GM12873 (cell line): Measurements from ENCODE around the gene E4F1.

Experiments
- TF ChIP-seq, protein P1 (sequence below): IDR thresholded peaks from 2 replicates; pipeline ENCODE4 v1.5.1; 2012; ENCODE audit warnings: low read depth, mild to moderate bottlenecking, moderate library complexity, low read length, control low read depth; ENCODE audit not compliant: insufficient read depth; ENCODE audit errors: missing control alignments

The E4F1 gene

DNA sequence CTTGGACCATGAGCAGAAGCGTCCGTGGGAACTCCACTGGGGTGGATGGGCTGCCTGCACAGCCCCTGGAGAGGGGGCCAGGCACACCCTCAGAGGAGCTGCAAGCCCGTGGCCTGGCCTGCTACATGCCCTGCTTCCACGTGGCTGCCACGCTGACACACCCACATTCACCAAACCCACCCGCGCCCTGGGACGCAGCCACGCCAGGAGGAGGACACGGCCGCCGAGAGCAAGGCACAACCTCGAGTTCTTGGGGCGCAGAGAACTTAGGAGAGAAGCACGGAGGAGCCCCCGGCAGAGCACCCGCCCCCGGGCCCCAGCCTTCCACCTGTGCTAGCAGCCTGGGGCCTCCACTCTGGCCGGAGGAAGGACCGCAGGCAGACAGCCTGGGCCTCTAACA is 45.8 kb upstream of the E4F1 start:
- TF ChIP-seq, protein P1, sequence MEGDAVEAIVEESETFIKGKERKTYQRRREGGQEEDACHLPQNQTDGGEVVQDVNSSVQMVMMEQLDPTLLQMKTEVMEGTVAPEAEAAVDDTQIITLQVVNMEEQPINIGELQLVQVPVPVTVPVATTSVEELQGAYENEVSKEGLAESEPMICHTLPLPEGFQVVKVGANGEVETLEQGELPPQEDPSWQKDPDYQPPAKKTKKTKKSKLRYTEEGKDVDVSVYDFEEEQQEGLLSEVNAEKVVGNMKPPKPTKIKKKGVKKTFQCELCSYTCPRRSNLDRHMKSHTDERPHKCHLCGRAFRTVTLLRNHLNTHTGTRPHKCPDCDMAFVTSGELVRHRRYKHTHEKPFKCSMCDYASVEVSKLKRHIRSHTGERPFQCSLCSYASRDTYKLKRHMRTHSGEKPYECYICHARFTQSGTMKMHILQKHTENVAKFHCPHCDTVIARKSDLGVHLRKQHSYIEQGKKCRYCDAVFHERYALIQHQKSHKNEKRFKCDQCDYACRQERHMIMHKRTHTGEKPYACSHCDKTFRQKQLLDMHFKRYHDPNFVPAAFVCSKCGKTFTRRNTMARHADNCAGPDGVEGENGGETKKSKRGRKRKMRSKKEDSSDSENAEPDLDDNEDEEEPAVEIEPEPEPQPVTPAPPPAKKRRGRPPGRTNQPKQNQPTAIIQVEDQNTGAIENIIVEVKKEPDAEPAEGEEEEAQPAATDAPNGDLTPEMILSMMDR, result no peak

DNA sequence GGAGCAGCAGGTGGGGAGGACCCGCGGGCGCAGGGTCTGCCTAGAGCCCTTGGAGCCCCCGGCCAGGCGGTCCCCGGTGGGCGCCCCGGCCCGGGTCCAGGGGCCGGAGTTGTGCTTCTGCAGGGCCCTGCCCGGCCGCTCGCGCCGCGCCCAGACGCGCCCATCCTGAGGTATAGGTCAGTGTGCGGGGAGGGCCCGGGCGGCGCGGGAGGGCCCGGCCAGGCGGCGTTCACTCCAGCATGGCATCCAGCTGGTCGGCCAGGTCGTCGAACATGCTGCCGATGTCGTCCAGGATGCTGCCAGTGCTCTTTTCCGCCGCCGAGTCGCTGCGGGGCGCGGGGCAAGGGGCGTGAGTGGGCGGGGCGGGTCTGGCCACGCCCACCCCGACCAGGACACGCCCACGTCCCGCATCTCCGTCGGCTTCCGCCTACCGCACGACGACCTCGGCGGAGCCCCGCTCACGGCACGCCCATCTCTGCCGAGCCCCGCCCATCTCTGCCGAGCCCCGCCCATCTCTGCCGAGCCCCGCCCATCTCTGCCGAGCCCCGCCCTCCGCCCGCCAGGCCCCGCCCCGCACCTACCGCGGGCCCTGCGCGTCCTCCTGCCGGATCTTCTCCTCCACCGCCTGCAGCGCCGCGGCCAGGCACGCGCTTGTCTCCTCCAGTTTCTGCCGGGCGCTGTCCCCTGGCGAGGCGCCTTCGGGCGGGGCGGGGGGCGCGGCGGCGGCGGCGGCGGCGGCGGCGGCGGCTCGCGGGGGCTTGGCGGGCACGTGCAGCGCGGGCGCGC is 44.9 kb upstream of the E4F1 start:
- TF ChIP-seq, protein P1, result no peak

DNA sequence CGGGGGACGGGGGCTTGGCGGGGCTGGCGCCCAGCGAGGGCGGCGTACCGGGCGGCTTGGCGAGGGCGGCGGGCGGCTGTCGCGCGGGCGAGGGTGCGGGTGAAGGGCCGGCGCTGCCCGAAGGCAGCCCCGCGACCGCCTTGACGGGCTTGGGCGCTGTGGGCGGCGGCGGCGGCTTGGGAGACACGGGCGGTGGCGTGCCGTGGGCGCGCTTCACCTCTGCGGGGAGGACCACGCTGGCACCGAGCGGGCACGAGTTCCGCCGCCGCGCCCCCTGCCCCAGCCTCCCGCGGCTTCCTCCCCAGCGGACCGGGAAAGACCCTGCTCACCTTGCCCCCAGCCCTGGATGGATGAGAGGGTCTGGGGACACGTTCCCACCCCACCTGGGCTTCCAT is 44.3 kb upstream of the E4F1 start:
- TF ChIP-seq, protein P1, result no peak

DNA sequence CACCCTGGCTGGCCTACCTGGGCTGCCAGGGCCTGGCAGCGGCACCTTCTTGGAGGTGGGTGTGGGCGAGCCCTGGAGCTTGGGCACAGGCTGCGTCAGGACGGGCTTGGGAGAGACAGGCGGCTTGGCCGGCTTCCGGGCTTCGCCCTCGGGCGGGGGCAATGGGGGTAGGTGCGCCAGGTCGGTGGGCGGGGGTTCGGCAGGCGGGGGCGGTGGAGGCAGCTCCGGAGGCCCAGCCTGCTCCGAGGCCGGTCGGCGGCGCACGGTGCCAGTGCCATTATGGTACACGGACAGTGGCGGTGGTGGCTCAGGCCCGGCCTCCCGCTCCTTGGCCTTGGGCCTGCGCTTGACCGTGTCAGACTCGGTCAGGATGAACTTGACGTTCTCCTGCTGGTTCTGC is 43.8 kb upstream of the E4F1 start:
- TF ChIP-seq, protein P1, result no peak

DNA sequence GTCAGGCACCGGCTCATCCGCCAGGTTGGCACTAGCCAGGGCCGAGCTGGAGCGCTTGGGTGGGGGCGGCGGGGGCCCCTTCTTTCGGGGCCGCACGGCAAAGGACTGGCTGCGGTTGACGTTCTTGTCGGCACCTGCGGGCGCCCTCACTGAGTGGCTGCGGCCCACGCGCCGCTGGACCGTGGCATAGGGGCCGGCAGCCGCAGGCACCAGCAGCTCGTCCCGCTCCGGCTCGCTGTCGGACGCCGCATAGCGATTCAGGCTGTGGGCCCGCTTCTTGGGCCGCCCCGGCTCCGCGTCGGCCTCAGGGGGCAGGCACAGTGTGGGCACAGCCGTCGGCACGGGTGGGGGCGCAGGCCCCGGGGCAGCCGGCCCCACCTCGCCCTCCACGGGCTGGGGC is 42.9 kb upstream of the E4F1 start:
- TF ChIP-seq, protein P1, result no peak

DNA sequence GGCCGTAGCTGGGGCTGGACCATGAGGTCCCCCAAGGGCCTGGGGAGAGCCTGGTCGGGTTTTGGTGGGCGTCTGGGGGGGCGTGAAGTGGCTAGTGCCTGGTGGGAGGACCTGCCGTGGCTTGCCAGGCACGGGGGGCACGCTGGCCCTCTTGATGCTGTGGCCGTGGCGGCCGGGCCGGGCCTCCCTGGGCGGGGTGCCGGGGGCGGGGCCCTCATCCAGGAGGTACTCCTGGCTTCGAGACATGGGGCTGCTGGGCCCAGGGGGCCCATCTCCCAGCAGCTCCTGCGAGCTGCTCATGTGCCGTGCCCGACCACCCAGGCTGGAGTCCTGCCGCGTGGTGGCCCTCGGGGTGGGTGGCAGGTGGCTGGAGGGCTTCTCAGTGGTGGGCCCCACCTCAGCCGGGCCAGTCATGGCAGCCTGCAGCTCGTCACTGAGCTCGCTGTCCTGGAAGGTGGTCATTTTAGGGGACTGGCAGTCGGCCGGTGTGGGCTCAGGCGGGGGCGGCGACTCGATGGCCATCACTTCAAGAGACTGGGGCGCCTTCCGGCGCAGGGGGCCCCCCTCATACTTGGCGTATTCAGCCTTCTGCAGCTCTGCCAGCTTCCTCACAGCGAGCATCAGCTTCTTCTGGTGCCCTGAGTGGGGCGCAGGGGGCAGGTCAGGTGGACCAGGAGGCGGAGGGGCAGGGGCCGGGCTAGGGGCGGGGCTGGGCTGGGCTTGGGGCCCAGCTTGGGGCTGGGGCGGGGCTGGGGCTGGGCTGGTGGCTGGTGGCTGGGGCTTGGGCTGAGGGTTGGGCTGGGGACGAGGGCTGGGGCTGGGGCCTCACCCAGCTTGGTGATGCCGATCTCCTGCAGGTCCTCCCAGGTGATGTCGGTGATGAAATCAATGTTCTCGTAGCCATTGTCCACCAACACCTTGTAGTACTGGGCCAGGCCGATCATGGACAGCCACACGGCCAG is 42.1 kb upstream of the E4F1 start:
- TF ChIP-seq, protein P1, result no peak

DNA sequence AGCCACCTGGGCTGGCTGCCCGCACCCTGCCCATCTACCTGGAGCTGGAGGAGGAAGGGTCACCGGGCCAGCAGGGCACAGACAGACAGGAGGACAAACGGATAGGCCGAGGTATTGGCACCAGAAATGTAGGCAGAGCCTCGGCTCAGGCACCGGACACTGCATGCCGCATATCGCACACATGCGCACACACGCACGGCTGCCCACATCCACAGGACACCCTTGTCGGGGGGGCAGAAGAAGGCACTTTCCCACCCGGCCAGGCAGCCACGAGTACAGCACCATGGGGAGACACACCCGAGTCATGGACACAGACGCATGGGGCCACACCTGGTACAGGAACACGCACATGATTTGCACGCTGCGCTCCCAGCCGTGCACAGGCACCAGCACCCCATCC is 41.4 kb upstream of the E4F1 start:
- TF ChIP-seq, protein P1, result no peak
